Daoy (cell line): ENCODE data around the gene PTH2. TPM values are rescaled to one million over a fixed set of nuclear protein-coding genes. Genes with fewer than 3 reads are reported as not detected.
A peak's percentile ranks its signal among the peaks of the same experiment; 100 is the strongest.
"Not testable (repeated sequence)": the region's sequence is repeated elsewhere in the genome, so short reads cannot be mapped to it uniquely, and the experiment has no call there.

Source experiments
- DNase-seq: peaks from one replicate; pipeline ENCODE4 v3.0.0-alpha.2; 2015; ENCODE audit warnings: low read depth
- total RNA-seq: library from RNA; depleted of rRNA; stranded (reverse); fragments of >200 nt; shearing (Covaris generic); gene quantifications from 2 replicates; pipeline ENCODE4 v1.2.3, GENCODE V29; 2014

Gene PTH2
- total RNA-seq, 1 experiment from 2014 or later = not detected

- peak; percentile 65 for DNase-seq
Observed at GRCh38 chr19:49447485-49448431, 24.5 kb upstream of the PTH2 start.

DNA sequence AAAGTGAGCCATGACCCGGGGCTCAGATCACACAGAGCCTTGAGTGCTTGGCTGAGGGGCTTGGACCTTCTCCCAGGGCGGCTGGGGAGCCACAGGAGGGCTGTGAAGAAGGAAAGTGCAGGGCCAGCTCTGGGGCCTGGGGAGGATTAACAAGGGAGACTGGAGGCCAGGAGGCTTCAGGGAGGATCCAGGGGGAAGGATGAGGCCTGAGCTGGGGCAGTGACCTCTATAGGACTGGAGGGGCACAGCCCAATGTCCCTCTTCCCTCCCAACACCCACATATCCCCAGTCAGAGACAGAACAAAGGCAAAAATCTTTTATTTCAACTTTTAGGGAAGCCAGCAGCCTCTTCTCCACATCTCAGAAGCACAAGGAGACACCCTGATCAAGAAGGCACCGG is 22.8 kb upstream of the PTH2 start:
- DNase-seq = no peak

GRCh38 chr19:49444100-49444700 is 21.0 kb upstream of the PTH2 start:
- not testable (repeated sequence) for DNase-seq

DNA sequence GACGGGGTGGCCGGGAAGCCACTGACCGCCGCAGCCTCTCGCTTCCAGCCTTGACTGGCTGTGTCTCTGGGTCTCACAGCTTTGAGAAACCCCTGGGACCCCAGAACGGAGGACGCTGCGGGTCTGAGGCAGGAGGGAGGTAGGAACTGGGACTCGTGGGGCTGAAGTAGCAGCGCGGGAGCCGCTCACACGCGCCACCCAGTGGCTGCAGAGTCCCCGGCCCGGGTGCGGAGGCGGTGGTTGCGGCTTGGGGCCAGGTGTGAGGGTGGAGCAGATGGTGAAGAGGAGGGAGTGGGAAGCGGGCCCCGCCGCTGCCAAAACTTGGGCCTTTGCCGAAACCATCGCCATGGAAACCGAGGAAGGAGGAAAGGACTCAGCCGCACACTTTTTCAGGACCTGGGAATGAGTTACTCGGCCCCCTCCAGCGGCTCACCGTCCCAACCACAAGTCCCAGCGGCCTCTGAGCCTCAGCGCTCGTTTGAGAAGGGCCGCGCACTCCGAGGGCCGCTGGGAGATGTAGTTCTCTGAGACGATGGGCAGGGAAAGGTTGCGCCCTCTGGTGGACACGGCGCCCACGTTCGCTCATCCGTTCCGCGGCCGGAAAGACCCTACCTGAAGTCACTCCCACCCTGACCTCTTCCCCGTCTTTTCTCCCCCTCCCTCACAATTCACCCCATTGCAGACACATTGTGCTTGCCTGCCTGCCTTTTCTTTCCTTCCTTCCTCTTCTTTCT is 20.3 kb upstream of the PTH2 start:
- DNase-seq = peak; percentile 97

DNA sequence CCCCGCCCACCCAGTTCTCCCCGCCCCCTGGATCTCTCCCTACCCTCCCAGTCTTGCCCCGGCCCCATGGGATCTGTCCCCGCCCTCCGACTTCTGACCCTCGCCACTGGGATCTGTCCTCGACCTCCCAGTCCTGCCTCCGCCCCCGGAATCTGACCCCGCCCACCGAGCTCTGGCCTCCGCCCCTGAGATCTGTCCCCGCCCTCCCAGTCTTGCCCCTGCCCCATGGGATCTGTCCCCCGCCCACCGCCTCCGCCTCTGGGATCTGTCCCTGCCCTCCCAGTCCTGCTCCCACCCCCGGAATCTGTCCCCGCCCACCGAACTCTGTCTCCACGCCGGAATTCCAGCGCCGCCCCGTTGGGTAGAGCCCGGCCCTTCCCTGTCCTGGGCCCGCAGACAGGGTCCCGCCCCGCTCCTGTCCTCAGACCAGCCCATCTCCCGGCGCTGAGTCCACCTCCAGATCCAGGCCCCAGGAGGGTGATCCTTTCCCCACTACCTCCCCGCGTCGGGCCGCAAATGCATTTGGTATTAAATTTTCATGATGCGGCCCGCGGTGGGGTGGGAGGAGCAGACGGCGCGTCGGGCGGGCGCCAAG is 19.6 kb upstream of the PTH2 start:
- peak; percentile 93 for DNase-seq

DNA sequence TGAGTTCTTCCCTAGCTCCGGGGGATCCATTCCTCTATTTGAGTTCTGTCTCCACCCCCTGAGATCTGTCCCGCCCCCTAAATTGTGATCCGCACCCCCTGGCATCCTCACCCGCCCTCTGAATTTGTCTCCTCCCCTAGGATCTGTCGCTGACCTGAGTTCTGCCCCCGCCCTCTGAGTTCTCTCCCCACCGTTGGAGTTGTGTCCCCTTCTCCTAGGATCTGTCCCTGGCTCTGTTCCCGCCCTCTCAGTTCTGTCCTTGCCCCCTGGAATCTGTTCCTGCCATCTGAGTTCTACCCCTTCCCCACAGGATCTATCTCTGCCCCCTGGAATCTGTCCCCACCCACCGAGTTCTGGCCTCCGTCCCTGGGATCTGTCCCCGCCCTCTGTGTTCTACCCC is 19.1 kb upstream of the PTH2 start:
- DNase-seq = peak; percentile 65

DNA sequence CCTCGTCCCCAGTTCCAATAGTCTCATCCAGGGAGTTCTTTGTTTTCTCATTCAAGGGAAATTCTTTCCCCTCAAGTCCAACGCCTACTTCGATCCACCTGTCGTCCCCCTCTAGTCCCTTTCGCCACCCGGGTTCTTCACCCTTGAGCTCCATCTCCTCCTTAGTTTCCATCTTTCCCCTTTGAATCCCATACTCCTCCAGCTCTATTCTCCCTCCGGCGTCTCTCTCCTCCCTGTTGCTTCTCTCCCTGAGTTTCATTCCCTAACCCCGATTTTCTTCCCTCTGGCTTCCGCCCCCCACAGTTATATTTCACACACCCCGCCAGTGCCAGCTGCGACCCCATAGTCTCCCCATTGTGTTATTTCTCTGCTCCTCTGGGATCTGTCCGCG is 18.7 kb upstream of the PTH2 start:
- no peak for DNase-seq

DNA sequence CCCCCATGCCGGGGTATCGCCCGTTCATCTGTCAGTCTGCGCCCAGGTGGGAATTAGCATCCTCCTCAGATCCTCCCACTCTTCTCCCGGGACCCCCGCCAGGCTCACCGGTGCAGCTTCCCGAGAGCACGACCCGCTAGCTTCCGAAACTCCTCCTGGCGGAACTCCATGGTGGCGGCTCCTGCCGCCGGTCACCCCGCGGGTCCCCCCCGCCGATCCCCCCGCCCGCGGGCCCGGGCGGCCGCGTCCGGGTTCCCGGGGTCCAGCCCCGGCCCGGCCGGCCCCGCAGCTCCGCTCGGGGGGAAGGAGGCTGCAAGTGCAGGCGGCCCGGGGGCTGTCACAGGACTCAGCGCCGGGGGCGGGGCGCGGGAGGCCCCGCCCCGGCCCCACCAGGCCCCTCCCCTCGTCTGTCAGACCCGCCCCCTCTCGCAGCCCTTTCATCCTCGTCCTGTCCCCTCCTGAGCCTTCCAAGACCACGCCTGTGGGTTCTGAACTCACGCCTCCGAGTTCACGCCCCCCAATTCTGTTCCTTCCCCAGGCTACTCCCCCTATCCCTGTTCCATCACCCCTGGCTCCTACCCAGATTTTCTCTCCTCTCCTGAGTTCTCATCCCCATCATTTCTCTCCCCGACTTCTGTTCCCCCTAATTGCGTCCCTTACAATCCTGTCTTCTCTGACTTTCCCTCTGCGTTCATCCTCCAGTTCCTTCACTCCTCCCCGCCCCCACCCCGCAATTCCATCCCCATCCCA is 18.1 kb upstream of the PTH2 start, which contains the start of gene SLC17A7:
Gene SLC17A7, minus strand, starts transcription at position 318 of the 750 bp plus-strand sequence. Its CDS starts 148 bp downstream, at position 170.
- DNase-seq = peak; percentile 71

DNA sequence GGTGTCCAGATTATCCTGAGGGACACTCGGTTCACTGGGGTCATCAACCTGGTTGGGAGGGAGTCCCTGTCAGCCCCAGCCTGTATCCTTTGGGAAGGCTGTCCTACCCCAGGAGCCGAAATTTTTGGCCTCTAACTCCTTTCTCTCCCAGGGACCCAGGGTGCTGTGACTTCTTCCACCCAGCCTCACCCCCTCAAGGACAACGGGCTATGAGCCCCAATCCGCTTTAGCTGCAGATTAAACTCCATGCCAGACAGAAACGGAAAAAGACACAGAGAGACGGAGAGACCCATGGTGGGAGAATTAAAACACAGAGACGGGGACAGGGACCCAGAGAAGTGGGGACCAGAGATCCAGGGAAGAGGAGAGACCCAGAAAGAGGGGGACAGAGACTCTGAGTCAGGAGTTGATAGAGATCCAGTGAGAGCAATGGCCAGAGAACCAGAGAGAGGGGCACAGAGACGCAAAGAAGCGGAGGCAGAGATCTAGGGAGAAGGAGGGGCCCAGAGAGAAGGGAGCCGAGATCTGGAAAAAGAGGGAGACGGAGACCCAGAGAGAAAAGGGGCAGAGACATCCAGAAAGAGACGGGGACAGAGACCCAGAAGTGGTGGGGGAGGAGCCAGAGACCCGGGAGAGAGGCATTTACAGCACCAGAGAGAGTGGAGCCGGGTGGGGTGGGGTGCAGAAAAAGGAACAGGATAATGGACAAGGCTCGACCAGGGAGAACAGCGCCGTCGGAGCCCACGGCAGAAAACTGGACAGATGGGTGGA is 17.4 kb upstream of the PTH2 start:
- no peak for DNase-seq

DNA sequence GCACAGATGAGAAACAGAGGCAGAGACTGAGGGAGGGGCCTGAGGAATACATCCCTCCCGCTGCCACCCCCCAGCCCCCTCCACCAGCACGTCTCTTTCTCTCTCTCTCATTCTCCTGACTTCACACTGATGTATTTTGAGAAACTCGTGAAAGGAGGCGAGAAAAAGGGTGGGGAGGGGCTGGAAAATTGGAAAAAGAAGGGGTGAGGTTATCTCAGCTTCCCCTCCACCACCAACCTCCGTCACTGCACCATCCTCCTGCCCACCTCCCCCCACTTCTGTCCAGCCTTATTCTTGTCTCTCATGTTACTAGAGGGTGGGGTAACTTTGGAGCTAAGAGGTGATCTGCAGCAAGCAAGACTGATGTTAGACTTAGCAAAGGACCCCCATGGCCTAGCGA is 16.6 kb upstream of the PTH2 start:
- DNase-seq = no peak

GRCh38 chr19:49438261-49438660 is 15.0 kb upstream of the PTH2 start:
- no peak for DNase-seq

DNA sequence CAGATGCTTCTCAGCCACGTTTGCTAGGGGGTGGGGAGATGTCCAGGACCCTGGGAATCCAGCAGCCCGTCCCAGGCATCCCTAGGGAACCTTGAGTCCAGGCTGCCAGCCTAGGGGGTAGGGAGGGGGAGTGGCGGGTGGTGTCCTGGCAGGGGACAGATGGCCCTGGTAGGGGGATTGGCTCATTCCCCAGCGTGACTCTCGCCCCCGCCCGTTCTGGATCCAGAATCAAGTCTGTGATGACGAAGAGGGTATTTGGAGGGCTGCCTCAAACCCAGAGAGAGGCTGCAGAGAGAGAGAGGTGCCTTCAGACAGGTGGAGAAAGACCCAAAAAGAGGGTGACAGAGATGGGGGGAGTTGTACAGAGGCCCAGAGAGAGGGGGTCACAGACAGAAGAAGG is 14.0 kb upstream of the PTH2 start:
- DNase-seq = no peak

DNA sequence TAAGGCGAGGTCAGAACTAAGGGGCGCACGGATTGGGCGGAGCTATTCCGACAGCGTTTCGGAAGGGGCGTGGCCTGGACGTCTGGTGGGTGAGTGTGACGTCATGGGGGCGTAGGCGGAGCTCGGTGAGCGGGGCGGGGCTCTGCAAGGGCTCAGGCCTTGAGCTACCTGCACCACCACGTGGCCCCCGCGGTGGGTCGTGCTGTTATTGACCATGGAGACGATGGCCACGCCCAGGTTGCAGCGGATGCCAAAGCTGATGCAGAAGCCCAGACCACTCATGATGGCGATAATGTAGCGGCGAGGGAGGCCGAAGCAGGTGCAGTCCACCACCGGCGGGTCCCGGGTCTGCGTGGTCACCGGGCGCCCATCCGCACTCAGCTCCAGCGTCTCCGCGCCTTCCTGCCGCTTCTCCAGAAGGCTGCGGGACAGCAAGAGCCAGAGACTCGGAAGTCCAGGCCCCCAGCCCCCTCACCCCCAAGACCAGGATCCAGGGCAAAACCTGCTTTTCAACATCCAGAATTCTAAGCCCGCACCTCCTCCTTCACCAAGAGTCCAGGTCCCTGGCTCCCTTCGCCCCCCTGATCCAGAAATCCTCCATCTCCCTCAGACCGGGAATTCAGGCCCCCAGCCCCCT is 13.3 kb upstream of the PTH2 start:
- DNase-seq = peak; percentile 73

DNA sequence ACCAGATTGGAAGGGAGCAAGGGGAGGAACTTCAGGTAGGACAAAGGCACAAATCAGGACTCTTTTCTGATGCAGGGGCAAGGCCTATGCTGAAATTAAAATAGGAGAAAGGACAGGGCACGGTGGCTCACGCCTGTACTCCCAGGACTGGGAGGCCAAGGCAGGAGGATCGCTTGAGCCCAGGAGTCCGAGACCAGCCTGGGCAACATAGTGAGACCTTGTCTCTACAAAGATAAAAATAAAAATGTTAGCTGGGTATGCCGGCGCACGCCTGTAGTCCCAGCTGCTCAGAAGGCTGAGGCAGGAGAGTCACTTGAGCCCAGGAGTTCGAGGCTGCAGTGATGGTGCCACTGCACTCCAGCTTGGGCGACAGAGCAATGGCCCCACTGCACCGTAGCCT is 12.4 kb upstream of the PTH2 start:
- DNase-seq = no peak

DNA sequence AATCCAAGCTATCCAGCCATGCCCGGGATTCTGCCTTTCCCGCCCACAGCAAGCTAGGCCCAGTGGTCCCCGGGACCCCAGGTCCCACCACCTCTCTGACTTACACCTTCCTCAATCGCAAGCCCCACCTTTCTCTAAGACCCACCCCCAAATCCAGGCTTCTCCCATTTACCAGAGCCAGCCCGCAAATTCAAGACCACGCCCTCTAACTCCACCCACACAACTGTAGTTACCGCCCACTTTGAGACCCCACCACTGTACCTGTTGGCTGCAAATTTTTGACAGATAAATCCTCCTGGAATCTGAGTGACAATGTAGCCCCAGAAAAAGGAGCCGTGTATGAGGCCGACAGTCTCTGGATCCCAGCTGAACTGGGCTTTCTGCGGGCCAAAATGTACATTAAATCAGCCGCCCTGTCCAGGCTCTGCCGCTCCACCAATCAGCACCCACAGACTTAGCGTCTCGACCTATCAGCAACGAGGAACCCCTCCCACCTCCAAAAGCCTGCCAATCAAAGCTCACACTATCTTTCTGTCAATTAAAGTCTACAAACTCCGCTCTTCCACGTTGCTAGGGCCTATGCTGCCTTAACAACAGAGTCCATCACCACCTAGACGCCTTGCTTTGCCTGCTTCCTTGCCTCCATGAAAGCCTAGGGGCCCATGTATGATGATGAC is 11.8 kb upstream of the PTH2 start:
- no peak for DNase-seq

DNA sequence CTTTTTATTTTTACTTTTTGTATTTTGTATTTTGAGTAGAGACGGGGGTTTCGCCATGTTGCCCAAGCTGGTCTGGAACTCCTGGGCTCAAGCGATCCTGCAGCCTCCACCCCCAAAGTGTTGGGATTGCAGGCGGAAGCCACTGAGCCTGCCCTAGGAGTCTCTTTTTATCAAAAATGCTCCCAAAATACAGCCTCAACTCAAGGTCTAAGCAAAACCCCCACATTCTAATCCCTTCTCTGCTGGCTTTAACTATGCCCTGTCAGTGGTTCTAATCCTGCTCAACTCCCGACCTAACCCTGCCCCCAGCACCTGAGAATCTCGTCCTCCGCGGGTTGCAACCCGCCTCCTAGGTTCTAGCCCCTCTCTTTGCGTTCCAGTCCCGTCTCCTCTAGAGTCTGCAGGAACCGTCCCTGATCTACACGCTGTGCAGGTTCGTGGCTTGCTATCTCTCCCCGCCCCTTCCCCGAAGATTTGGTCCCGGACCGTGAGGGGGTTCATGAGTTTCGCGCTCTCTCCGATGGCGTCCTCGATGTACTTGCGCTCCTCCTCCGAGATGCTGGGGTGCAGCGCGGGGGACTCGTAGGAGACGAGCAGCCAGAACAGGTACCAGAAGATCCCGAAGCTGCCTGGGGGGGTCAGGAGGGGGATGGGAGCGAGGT is 10.1 kb upstream of the PTH2 start:
- no peak for DNase-seq

- DNase-seq = no peak
Observed at GRCh38 chr19:49432141-49433073, 9.2 kb upstream of the PTH2 start.

DNA sequence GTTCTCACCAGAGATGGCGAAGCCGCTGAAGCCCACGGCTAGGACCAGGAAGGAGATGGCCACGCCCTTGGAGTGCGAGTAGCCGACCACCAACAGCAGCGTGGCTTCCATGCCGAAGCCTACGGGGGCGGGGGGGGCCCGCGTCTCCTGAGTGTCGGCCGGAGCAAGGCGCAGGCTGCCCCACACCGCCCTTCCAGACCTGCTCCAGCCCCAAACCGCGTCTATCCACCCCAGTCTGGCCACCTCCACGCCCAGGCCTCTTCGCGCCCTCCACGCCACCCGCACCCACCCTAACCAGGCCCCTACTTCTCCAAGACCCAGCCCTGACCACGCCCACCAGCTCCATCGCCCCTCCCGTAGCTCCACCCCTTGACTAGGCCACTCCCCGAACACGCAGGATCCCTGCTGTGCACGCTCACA is 8.1 kb upstream of the PTH2 start:
- no peak for DNase-seq
